ENCODE data around the gene DGCR8. TPM values are rescaled to one million over a fixed set of nuclear protein-coding genes. Genes with fewer than 3 reads are reported as not detected.

DGCR8 gene
- total RNA-seq, 4 donors from 2014 or later: 9.8 to 27.9 (median 14.7) TPM

GRCh38 chr22:20108757-20109230 lies 28.8 kb downstream of the DGCR8 start:
- TF ChIP-seq CTCF (IDR thresholded peaks at IDR 0.05; ENCODE audit: low read depth): no peak

- no peak for TF ChIP-seq CTCF (IDR thresholded peaks at IDR 0.05; ENCODE audit: low read depth)
These were observed 29.6 kb downstream of the DGCR8 start for GRCh38 chr22:20109411-20110358.

- no peak for TF ChIP-seq CTCF (IDR thresholded peaks at IDR 0.05; ENCODE audit: low read depth)
These were observed 30.4 kb downstream of the DGCR8 start for GRCh38 chr22:20110359-20110985.

- no peak for TF ChIP-seq CTCF (IDR thresholded peaks at IDR 0.05; ENCODE audit: low read depth)
These were observed 31.1 kb downstream of the DGCR8 start for GRCh38 chr22:20111045-20111688.

- no peak for TF ChIP-seq CTCF (IDR thresholded peaks at IDR 0.05; ENCODE audit: low read depth)
These were observed 31.9 kb downstream of the DGCR8 start for GRCh38 chr22:20111689-20112622.

- TF ChIP-seq CTCF (IDR thresholded peaks at IDR 0.05; ENCODE audit: low read depth): no peak
These were observed 32.8 kb downstream of the DGCR8 start for GRCh38 chr22:20112623-20113511.

Measured in subcutaneous adipose tissue (tissue), 4 donors.